Measurements from ENCODE around the gene AMZ1.

AMZ1 gene

GRCh38 chr7:2644220-2644561 lies 43.8 kb upstream of the AMZ1 start:
- Histone ChIP-seq H3K4me3 (ENCODE audit: low read depth in 1 of 5, low read length in 5 of 5) (no peak overlapping the region), H3K9ac (ENCODE audit: low read length in 5 of 5) (no peak overlapping the region), H3K9me3 (ENCODE audit: control insufficient read depth in 5 of 5, low read length in 5 of 5) (no peaks in the 10 kb centered on the region), H3K36me3 (ENCODE audit: control insufficient read depth in 5 of 5, insufficient read depth in 5 of 5, low read length in 5 of 5) (peaks cover 0 to 25% (median 15%) of the 10 kb centered on the region in 5 donors), H3K4me1 (ENCODE audit: control insufficient read depth in 5 of 5, insufficient read depth in 5 of 5, low read length in 5 of 5) (peaks cover 0 to 57% (median 54%) of the 10 kb centered on the region in 5 donors), H3K27ac (ENCODE audit: low read depth, low read length) (no peak overlapping the region), H3K27me3 (ENCODE audit: control insufficient read depth in 5 of 5, insufficient read depth in 4 of 5, low read length in 5 of 5) (no peaks in the 10 kb centered on the region)

DNA sequence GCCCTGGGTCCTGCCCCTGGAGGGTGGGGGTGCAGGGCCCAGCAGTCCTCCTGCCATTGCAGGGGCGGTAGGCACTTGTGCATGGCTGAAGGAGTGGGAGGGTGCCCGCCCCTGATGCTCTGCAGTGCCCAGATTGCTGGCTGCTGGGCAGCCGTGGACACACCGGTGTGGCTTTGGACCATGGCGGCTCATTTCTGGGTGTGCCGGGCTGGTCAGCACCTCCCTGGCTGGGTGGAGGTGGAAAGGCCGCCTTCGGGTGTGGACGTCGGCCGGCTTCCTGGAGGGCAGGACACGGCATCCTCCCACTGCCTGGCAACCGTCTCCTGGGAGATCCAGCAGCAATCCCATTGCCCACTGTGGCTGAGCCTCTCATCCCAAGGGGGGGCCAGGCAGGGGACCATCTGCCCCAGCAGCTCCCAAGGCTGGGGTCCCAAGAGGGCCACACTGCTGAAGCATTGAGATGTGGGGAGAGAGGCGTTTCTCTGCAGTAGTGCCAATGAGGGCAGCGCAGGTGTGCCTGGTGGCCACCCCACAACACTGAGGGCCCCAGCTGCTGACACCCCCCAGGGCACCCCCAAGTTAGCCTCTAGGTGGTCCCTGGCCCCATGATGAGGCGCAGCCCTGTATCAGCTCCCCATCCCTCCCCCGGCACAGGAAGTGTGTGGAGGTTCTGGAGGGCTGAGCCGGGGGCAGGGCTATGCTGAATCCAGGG lies 43.3 kb upstream of the AMZ1 start:
- no peak overlapping the region for H3K9ac ChIP-seq (ENCODE audit: low read length in 5 of 5)
- no peak overlapping the region for H3K27ac ChIP-seq (ENCODE audit: low read depth, low read length)

DNA sequence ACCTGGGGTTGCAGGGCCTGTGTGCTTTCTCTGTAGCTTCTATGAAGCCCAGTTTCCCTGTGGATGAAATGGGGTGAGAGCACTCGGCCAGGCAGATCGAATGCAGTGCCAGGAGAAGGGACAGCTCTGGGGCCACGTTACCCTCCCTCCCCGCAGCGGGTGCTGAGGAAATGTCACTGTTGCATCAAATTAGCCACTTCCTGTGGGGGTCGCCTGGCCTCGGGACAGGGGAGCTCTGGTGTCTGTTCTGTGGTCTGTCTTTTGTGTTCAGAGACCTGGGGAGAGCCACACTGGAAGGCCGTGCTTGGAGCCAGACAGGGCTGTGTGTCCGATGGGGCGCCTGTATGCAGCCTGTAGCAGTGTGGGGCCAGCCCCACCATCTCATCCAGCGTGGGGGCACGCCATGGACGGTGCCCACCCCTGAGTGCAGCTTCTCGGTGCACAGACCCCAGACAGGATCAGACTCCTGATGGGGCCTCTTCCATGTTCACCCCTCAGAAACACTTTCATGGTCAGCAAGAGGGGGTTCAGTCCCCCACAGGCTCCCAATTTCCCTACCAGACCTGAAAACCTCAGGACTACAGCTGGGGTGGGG lies 42.6 kb upstream of the AMZ1 start:
- peaks cover 0 to 45% (median 42%) of the 10 kb centered on the region in 5 donors for H3K4me1 ChIP-seq (ENCODE audit: control insufficient read depth in 5 of 5, insufficient read depth in 5 of 5, low read length in 5 of 5)
- H3K27ac ChIP-seq (ENCODE audit: low read depth, low read length), result no peak overlapping the region
- H3K4me3 ChIP-seq (ENCODE audit: low read depth in 1 of 5, low read length in 5 of 5), result peak overlapping the region in 1 of 5 donors; percentile 16
- no peak overlapping the region for H3K9ac ChIP-seq (ENCODE audit: low read length in 5 of 5)
- H3K27me3 ChIP-seq (ENCODE audit: control insufficient read depth in 5 of 5, insufficient read depth in 4 of 5, low read length in 5 of 5), result no peaks in the 10 kb centered on the region
- H3K9me3 ChIP-seq (ENCODE audit: control insufficient read depth in 5 of 5, low read length in 5 of 5), result no peaks in the 10 kb centered on the region
- H3K36me3 ChIP-seq (ENCODE audit: control insufficient read depth in 5 of 5, insufficient read depth in 5 of 5, low read length in 5 of 5), result peaks cover 0 to 35% (median 23%) of the 10 kb centered on the region in 5 donors

More for the DNA sequence above, 43.3 kb upstream of the AMZ1 start:
- Histone ChIP-seq H3K4me3 (ENCODE audit: low read depth in 1 of 5, low read length in 5 of 5) (peak overlapping the region in 1 of 5 donors; percentile 16), H3K36me3 (ENCODE audit: control insufficient read depth in 5 of 5, insufficient read depth in 5 of 5, low read length in 5 of 5) (peaks cover 0 to 31% (median 20%) of the 10 kb centered on the region in 5 donors), H3K27me3 (ENCODE audit: control insufficient read depth in 5 of 5, insufficient read depth in 4 of 5, low read length in 5 of 5) (no peaks in the 10 kb centered on the region), H3K4me1 (ENCODE audit: control insufficient read depth in 5 of 5, insufficient read depth in 5 of 5, low read length in 5 of 5) (peaks cover 0 to 51% (median 49%) of the 10 kb centered on the region in 5 donors), H3K9me3 (ENCODE audit: control insufficient read depth in 5 of 5, low read length in 5 of 5) (no peaks in the 10 kb centered on the region)

DNA sequence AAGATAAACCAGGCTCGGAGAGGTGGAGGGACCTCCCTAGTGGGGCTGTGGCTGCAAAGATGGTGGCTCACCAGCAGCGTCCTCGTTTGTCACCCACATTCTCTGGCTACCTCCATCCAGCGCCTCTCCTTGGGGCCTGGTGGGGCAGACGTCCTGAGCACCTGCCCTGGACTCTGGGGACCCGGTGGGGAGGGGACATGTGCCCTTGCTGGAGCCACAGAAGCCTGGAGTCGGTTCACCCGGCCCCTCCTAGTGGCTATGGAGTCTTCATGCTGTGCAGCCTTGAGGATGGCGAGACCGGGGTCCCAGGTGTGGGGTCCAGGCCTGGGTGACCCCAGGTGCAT lies 41.7 kb upstream of the AMZ1 start:
- H3K4me3 ChIP-seq (ENCODE audit: low read depth in 1 of 5, low read length in 5 of 5), result no peak overlapping the region
- H3K9ac ChIP-seq (ENCODE audit: low read length in 5 of 5), result no peak overlapping the region
- peaks cover 0 to 34% (median 23%) of the 10 kb centered on the region in 5 donors for H3K36me3 ChIP-seq (ENCODE audit: control insufficient read depth in 5 of 5, insufficient read depth in 5 of 5, low read length in 5 of 5)
- peaks cover 0 to 36% (median 33%) of the 10 kb centered on the region in 5 donors for H3K4me1 ChIP-seq (ENCODE audit: control insufficient read depth in 5 of 5, insufficient read depth in 5 of 5, low read length in 5 of 5)
- no peak overlapping the region for H3K27ac ChIP-seq (ENCODE audit: low read depth, low read length)
- H3K27me3 ChIP-seq (ENCODE audit: control insufficient read depth in 5 of 5, insufficient read depth in 4 of 5, low read length in 5 of 5), result no peaks in the 10 kb centered on the region
- no peaks in the 10 kb centered on the region for H3K9me3 ChIP-seq (ENCODE audit: control insufficient read depth in 5 of 5, low read length in 5 of 5)

DNA sequence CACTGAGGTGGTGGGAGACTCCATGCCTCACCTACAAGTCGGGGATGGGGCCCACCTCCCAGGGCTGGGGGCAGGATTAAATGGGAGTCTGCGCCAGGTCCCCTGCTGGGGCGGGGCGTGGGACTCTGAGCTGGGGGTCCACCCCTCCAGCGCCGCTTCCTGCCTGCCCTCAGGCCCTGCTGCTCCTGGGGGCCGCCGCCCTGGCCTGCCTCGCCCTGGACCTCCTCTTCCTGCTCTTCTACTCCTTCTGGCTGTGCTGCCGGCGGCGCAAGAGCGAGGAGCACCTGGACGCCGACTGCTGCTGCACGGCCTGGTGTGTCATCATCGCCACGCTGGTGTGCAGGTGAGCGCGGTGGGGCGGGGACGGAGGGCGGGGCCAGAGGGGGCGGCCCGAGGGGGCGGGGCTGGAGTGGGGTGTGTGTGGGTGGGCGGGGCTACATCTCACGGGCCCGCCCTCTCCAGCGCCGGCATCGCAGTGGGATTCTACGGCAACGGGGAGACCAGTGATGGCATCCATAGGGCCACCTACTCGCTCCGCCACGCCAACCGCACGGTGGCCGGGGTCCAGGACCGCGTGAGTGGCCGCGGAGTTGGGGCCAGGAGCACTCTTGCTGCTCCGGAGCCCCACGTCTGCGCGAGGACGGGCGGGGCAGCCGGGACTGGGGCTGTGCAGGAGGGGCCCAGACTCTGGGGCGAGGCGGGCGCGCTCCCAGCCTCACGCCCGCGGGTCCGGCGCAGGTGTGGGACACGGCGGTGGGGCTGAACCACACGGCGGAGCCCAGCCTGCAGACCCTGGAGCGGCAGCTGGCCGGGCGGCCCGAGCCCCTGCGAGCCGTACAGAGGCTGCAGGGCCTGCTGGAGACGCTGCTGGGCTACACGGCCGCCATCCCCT lies 41.1 kb upstream of the AMZ1 start:
- Histone ChIP-seq H3K27ac (ENCODE audit: low read depth, low read length) (no peak overlapping the region), H3K27me3 (ENCODE audit: control insufficient read depth in 5 of 5, insufficient read depth in 4 of 5, low read length in 5 of 5) (no peaks in the 10 kb centered on the region), H3K9me3 (ENCODE audit: control insufficient read depth in 5 of 5, low read length in 5 of 5) (no peaks in the 10 kb centered on the region), H3K4me1 (ENCODE audit: control insufficient read depth in 5 of 5, insufficient read depth in 5 of 5, low read length in 5 of 5) (peaks cover 0 to 29% (median 27%) of the 10 kb centered on the region in 5 donors), H3K36me3 (ENCODE audit: control insufficient read depth in 5 of 5, insufficient read depth in 5 of 5, low read length in 5 of 5) (peaks cover 0 to 39% (median 26%) of the 10 kb centered on the region in 5 donors), H3K9ac (ENCODE audit: low read length in 5 of 5) (no peak overlapping the region), H3K4me3 (ENCODE audit: low read depth in 1 of 5, low read length in 5 of 5) (no peak overlapping the region)

- Histone ChIP-seq H3K4me1 (ENCODE audit: control insufficient read depth in 5 of 5, insufficient read depth in 5 of 5, low read length in 5 of 5) (peaks cover 0 to 26% (median 23%) of the 10 kb centered on the region in 5 donors), H3K4me3 (ENCODE audit: low read depth in 1 of 5, low read length in 5 of 5) (no peak overlapping the region), H3K36me3 (ENCODE audit: control insufficient read depth in 5 of 5, insufficient read depth in 5 of 5, low read length in 5 of 5) (peaks cover 0 to 46% (median 32%) of the 10 kb centered on the region in 5 donors)
These were observed 40.3 kb upstream of the AMZ1 start for GRCh38 chr7:2647594-2648172.

GRCh38 chr7:2649139-2649838 lies 38.7 kb upstream of the AMZ1 start:
- Histone ChIP-seq H3K4me1 (ENCODE audit: control insufficient read depth in 5 of 5, insufficient read depth in 5 of 5, low read length in 5 of 5) (peaks cover 0 to 15% (median 13%) of the 10 kb centered on the region in 5 donors), H3K4me3 (ENCODE audit: low read depth in 1 of 5, low read length in 5 of 5) (no peak overlapping the region), H3K27ac (ENCODE audit: low read depth, low read length) (no peak overlapping the region), H3K9ac (ENCODE audit: low read length in 5 of 5) (no peak overlapping the region), H3K27me3 (ENCODE audit: control insufficient read depth in 5 of 5, insufficient read depth in 4 of 5, low read length in 5 of 5) (no peaks in the 10 kb centered on the region), H3K9me3 (ENCODE audit: control insufficient read depth in 5 of 5, low read length in 5 of 5) (no peaks in the 10 kb centered on the region), H3K36me3 (ENCODE audit: control insufficient read depth in 5 of 5, insufficient read depth in 5 of 5, low read length in 5 of 5) (peaks cover 0 to 53% (median 32%) of the 10 kb centered on the region in 5 donors)

More at GRCh38 chr7:2647594-2648172, 40.3 kb upstream of the AMZ1 start:
- H3K27me3 ChIP-seq (ENCODE audit: control insufficient read depth in 5 of 5, insufficient read depth in 4 of 5, low read length in 5 of 5), result no peaks in the 10 kb centered on the region
- no peak overlapping the region for H3K9ac ChIP-seq (ENCODE audit: low read length in 5 of 5)
- no peaks in the 10 kb centered on the region for H3K9me3 ChIP-seq (ENCODE audit: control insufficient read depth in 5 of 5, low read length in 5 of 5)
- H3K27ac ChIP-seq (ENCODE audit: low read depth, low read length), result no peak overlapping the region

DNA sequence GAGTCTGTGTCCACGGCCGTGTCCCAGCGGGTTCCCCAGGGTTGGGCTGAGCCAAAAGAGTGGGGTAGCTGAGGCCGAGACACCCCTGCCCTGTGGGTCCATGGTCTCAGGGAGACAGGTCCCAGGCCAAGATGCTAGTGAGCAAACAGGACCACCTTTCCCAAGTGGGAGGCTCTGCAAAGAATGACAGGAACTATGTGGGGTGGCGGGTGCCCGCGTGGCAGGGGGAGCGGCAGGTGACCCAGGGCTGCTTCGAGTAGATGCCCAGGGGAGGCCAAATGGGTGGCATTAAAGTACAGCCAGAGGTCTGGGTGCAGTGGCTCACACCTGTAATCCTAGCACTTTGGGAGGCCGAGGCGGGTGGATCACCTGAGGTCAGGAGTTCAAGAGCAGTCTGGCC lies 38.0 kb upstream of the AMZ1 start:
- H3K27me3 ChIP-seq (ENCODE audit: control insufficient read depth in 5 of 5, insufficient read depth in 4 of 5, low read length in 5 of 5), result no peaks in the 10 kb centered on the region
- no peak overlapping the region for H3K27ac ChIP-seq (ENCODE audit: low read depth, low read length)
- H3K4me1 ChIP-seq (ENCODE audit: control insufficient read depth in 5 of 5, insufficient read depth in 5 of 5, low read length in 5 of 5), result peaks cover 0 to 8% (median 6%) of the 10 kb centered on the region in 5 donors
- no peak overlapping the region for H3K4me3 ChIP-seq (ENCODE audit: low read depth in 1 of 5, low read length in 5 of 5)
- H3K9me3 ChIP-seq (ENCODE audit: control insufficient read depth in 5 of 5, low read length in 5 of 5), result no peaks in the 10 kb centered on the region
- H3K36me3 ChIP-seq (ENCODE audit: control insufficient read depth in 5 of 5, insufficient read depth in 5 of 5, low read length in 5 of 5), result peaks cover 0 to 56% (median 32%) of the 10 kb centered on the region in 5 donors
- no peak overlapping the region for H3K9ac ChIP-seq (ENCODE audit: low read length in 5 of 5)

DNA sequence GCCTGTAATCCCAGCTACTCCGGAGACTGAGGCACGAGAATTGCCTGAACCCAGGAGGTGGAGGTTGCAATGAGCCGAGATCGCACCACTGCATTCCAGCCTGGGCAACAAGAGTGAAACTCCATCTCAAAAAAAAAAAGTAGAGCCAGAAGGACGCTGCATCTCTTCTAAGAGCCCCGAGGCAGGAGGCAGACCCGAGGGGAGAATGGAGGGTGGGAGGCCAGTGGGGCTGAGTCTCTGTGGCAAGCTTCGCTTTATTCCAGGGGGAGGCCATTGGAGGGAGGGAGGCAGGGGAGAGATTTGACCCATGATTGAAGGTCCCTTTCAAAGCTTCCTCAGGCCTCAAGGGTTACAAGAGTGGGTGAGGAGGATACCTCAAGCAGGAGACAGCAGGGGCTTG lies 37.6 kb upstream of the AMZ1 start:
- Histone ChIP-seq H3K36me3 (ENCODE audit: control insufficient read depth in 5 of 5, insufficient read depth in 5 of 5, low read length in 5 of 5) (peaks cover 0 to 58% (median 32%) of the 10 kb centered on the region in 5 donors), H3K4me1 (ENCODE audit: control insufficient read depth in 5 of 5, insufficient read depth in 5 of 5, low read length in 5 of 5) (peaks cover 0 to 3% (median 1%) of the 10 kb centered on the region in 5 donors), H3K4me3 (ENCODE audit: low read depth in 1 of 5, low read length in 5 of 5) (no peak overlapping the region), H3K27me3 (ENCODE audit: control insufficient read depth in 5 of 5, insufficient read depth in 4 of 5, low read length in 5 of 5) (no peaks in the 10 kb centered on the region), H3K9ac (ENCODE audit: low read length in 5 of 5) (no peak overlapping the region), H3K9me3 (ENCODE audit: control insufficient read depth in 5 of 5, low read length in 5 of 5) (no peaks in the 10 kb centered on the region), H3K27ac (ENCODE audit: low read depth, low read length) (no peak overlapping the region)
